Panc1 (cell line): ENCODE measurements around the gene FAT1. TPM values are rescaled to one million over a fixed set of nuclear protein-coding genes. Genes with fewer than 3 reads are reported as not detected.

Experiments used
- ATAC-seq: fragments of 200-7000 bp; cut with Tn5 transposase; 2 replicates; pipeline ENCODE4 v1.9.1; 2020; ENCODE audit warnings: mild to moderate bottlenecking, moderate library complexity
- Bru-seq: library from RNA; stranded (reverse); fragments of 400-500 nt; gene quantifications from one replicate; lab custom pipeline; 2021; lab: Mats Ljungman, UMichigan
- BruChase-seq, 2 experiments: library from RNA; stranded (reverse); fragments of 400-500 nt; gene quantifications; one replicate each; lab custom pipeline; 2021; lab: Mats Ljungman, UMichigan
- BruUV-seq: library from RNA; stranded (reverse); fragments of 400-500 nt; replicated peaks from 2 replicates; lab custom pipeline; 2021; lab: Mats Ljungman, UMichigan
- CTCF ChIA-PET: fragments of 300-600 bp; sonication (Branson Sonifier 250); formaldehyde crosslinking; loops from one replicate; lab custom pipeline; 2022; ENCODE audit warnings: antibody characterized with exemption; lab: Charles Lee
- POLR2A ChIA-PET: fragments of 300-600 bp; sonication (Branson Sonifier 250); formaldehyde crosslinking; loops from one replicate; lab custom pipeline; 2022; ENCODE audit warnings: antibody characterized with exemption; lab: Charles Lee
- DNase-seq: peaks from one replicate; pipeline ENCODE4 v3.0.0-alpha.2; 2010; ENCODE audit warnings: low read depth, low spot score
- H3K27ac ChIP-seq: 2 replicates; pipeline ENCODE4 v1.5.1; 2011; ENCODE audit warnings: mild to moderate bottlenecking, low read length, inconsistent platforms
- H3K27me3 ChIP-seq: fragments of 200-500 bp; sonication (Bioruptor generic); 2 replicates; pipeline ENCODE4 v1.6.0; 2014; ENCODE audit warnings: low read length, inconsistent platforms; ENCODE audit not compliant: control insufficient read depth, insufficient read depth
- H3K36me3 ChIP-seq: fragments of 200-500 bp; sonication (Bioruptor generic); 2 replicates; pipeline ENCODE4 v1.5.1; 2014; ENCODE audit warnings: inconsistent platforms, mild to moderate bottlenecking, low read length, moderate library complexity; ENCODE audit not compliant: control insufficient read depth, insufficient read depth
- H3K4me1 ChIP-seq: 2 replicates; pipeline ENCODE4 v1.5.1; 2011; ENCODE audit warnings: inconsistent platforms, mild to moderate bottlenecking, low read length, moderate library complexity; ENCODE audit not compliant: control insufficient read depth, insufficient read depth
- H3K4me3 ChIP-seq, 2 experiments: 2 replicates each; pipeline ENCODE4 v1.5.1; 2011 to 2012; ENCODE audit warnings: low read depth in 2 of 2, low read length in 2 of 2, mild to moderate bottlenecking in 2 of 2, inconsistent platforms in 1 of 2, moderate library complexity in 1 of 2
- H3K9me3 ChIP-seq: fragments of 200-500 bp; sonication (Bioruptor generic); 2 replicates; pipeline ENCODE4 v1.5.1; 2014; ENCODE audit warnings: low read depth, mild to moderate bottlenecking, inconsistent platforms, low read length, moderate library complexity; ENCODE audit not compliant: control insufficient read depth, insufficient read depth
- CTCF ChIP-seq: fragments of 450-650 bp; IDR thresholded peaks from 2 replicates; pipeline ENCODE4 v1.5.1; 2017; ENCODE audit warnings: mild to moderate bottlenecking
- POLR2AphosphoS5 ChIP-seq: IDR thresholded peaks from 2 replicates; pipeline ENCODE4 v1.6.1; 2012; ENCODE audit warnings: mild to moderate bottlenecking, low read depth, low read length, moderate library complexity
- SIN3A ChIP-seq: IDR thresholded peaks from 2 replicates; pipeline ENCODE4 v1.6.1; 2012; ENCODE audit warnings: low read depth, mild to moderate bottlenecking, low read length, moderate library complexity, borderline replicate concordance; ENCODE audit not compliant: insufficient read depth
- TCF7L2 ChIP-seq: IDR thresholded peaks from 2 replicates; pipeline ENCODE4 v1.6.1; 2011; ENCODE audit warnings: mild to moderate bottlenecking, low read depth, low read length, inconsistent platforms
- in situ Hi-C: cut with HindIII; loops from 2 replicates; pipeline ENCODE4 v1.10.0; 2016; ENCODE audit warnings: low sequenced_read_pairs, low pct_unique_long_range_greater_than_20kb
- intact Hi-C: fragments of 100-400 bp; cut with micrococcal nuclease; formaldehyde crosslinking; loops from one replicate; pipeline ENCODE4 v1.10.0; 2022; ENCODE audit not compliant: unreplicated experiment
- long read RNA-seq: library from polyadenylated mRNA; unstranded; transcript quantifications from one replicate; pipeline ENCODE4 v2.0.0, GENCODE V29; 2021; ENCODE audit not compliant: unreplicated experiment
- polyA plus RNA-seq: library from polyadenylated mRNA; unstranded; fragments of >200 nt; gene quantifications from one replicate; pipeline ENCODE4 v1.2.1, GENCODE V29; 2012; ENCODE audit warnings: missing spikeins; ENCODE audit not compliant: insufficient read length
- total RNA-seq: library from RNA; stranded (reverse); gene quantifications from one replicate; pipeline ENCODE4 v1.2.1, GENCODE V29; 2021; ENCODE audit not compliant: unreplicated experiment
- TF ChIP-seq, protein P1 (sequence below), 2 experiments: IDR thresholded peaks; 2 replicates each; pipeline ENCODE4 v1.6.1; 2011 to 2012; ENCODE audit warnings: low read depth in 2 of 2, control low read depth in 1 of 2, low read length in 1 of 2, mild to moderate bottlenecking in 1 of 2, moderate library complexity in 1 of 2; ENCODE audit not compliant: insufficient read depth in 1 of 2

FAT1 gene, protein sequence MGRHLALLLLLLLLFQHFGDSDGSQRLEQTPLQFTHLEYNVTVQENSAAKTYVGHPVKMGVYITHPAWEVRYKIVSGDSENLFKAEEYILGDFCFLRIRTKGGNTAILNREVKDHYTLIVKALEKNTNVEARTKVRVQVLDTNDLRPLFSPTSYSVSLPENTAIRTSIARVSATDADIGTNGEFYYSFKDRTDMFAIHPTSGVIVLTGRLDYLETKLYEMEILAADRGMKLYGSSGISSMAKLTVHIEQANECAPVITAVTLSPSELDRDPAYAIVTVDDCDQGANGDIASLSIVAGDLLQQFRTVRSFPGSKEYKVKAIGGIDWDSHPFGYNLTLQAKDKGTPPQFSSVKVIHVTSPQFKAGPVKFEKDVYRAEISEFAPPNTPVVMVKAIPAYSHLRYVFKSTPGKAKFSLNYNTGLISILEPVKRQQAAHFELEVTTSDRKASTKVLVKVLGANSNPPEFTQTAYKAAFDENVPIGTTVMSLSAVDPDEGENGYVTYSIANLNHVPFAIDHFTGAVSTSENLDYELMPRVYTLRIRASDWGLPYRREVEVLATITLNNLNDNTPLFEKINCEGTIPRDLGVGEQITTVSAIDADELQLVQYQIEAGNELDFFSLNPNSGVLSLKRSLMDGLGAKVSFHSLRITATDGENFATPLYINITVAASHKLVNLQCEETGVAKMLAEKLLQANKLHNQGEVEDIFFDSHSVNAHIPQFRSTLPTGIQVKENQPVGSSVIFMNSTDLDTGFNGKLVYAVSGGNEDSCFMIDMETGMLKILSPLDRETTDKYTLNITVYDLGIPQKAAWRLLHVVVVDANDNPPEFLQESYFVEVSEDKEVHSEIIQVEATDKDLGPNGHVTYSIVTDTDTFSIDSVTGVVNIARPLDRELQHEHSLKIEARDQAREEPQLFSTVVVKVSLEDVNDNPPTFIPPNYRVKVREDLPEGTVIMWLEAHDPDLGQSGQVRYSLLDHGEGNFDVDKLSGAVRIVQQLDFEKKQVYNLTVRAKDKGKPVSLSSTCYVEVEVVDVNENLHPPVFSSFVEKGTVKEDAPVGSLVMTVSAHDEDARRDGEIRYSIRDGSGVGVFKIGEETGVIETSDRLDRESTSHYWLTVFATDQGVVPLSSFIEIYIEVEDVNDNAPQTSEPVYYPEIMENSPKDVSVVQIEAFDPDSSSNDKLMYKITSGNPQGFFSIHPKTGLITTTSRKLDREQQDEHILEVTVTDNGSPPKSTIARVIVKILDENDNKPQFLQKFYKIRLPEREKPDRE (N-terminal part only)
- total RNA-seq, result 288 TPM
- polyA plus RNA-seq, result 203 TPM
- Bru-seq, nascent RNA, result percentile 97 among the genes with signal in this experiment
- percentile 95 among the genes with signal in this experiment for BruChase-seq, experiment 1, labeled RNA remaining after a 2-hour chase
- percentile 98 among the genes with signal in this experiment for BruChase-seq, experiment 2, labeled RNA remaining after a 6-hour chase
- long read RNA-seq, transcript FAT1-202 (3 exons, 2,224 nt), result major isoform, 7 of 70 reads
- long read RNA-seq, partial matches to known transcripts, result 16 of 70 reads
- long read RNA-seq, other reads (novel, unspliced or antisense), result 43 of 70 reads

DNA sequence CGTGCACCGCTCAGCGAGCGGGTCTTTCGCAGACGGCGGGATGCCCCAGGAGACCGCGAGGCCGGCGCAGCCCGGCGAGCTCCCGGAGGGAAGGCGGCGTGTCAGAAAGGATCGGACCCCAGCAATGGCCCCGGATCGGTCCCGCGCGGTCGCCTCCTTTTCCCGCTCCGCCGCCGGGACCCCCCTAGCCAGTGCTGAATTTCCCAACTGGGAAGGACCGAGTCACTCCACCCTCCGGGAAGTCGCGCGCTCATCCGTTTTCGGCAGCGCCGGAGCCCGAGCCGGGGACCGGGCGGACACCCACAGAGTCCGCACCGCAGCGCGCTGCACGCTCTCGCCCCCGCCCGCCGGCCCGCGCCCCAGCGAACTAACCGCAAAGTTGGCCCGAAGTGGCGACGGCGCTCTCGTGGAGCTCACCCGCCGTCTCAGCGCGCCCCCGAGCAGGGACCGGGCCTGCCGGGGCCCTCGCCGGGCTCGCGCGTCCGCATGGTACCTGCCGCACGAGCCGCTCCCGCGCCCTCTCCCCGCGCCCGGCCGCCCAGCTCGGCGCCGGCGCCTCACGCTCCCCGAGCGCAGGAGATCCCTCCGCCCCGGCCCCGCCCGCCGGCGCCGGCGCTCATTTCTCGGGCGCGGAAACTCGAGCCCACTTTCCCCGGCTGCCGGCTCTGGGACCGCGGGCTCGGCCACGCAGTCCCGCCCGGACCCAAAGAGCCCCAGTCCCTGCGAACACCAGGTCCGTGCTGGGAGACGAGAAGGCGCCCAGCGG lies at the start of gene FAT1:
Gene FAT1 (minus strand): TSS at position 565 of the 766 bp plus-strand sequence. CDS start 14,029 bp downstream, outside the sequence.
- Histone ChIP-seq H3K36me3 (peaks cover 14% of the 10 kb centered on the region; the same call in 1 of the 2 replicates), H3K9me3 (no peaks in the 10 kb centered on the region; the same call in 1 of the 2 replicates), H3K4me1 (peaks cover 22% of the 10 kb centered on the region), H3K27me3 (no peaks in the 10 kb centered on the region), H3K27ac (peak within 1 kb of the TSS; percentile 95), H3K4me3 (peak within 1 kb of the TSS; percentile 88 to 93)
- intact Hi-C loops (loop anchor here (5.0 to 10.0 kb wide), 2 partner anchors 51 to 221 kb away; no protein-coding TSS in a partner anchor), in situ Hi-C loops (no loop called here)
- ChIA-PET POLR2A (interaction anchor here (0.5 to 0.6 kb wide), 4 partner anchors 22 to 309 kb away, joined by 3 to 10 read pairs (median 4); no protein-coding TSS in a partner anchor), CTCF (no interaction called here)
- BruUV-seq, result no TSS peak
- peak; percentile 49 for ATAC-seq
- peak; percentile 51; the same call in 1 of the 2 replicates for TF ChIP-seq POLR2AphosphoS5
- TF ChIP-seq, protein P1, sequence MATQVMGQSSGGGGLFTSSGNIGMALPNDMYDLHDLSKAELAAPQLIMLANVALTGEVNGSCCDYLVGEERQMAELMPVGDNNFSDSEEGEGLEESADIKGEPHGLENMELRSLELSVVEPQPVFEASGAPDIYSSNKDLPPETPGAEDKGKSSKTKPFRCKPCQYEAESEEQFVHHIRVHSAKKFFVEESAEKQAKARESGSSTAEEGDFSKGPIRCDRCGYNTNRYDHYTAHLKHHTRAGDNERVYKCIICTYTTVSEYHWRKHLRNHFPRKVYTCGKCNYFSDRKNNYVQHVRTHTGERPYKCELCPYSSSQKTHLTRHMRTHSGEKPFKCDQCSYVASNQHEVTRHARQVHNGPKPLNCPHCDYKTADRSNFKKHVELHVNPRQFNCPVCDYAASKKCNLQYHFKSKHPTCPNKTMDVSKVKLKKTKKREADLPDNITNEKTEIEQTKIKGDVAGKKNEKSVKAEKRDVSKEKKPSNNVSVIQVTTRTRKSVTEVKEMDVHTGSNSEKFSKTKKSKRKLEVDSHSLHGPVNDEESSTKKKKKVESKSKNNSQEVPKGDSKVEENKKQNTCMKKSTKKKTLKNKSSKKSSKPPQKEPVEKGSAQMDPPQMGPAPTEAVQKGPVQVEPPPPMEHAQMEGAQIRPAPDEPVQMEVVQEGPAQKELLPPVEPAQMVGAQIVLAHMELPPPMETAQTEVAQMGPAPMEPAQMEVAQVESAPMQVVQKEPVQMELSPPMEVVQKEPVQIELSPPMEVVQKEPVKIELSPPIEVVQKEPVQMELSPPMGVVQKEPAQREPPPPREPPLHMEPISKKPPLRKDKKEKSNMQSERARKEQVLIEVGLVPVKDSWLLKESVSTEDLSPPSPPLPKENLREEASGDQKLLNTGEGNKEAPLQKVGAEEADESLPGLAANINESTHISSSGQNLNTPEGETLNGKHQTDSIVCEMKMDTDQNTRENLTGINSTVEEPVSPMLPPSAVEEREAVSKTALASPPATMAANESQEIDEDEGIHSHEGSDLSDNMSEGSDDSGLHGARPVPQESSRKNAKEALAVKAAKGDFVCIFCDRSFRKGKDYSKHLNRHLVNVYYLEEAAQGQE (IDR thresholded peaks at IDR 0.05; ENCODE audit: insufficient read depth in 1 of 2, low read depth in 2 of 2, low read length in 1 of 2), result no peak
- no peak for DNase-seq

DNA sequence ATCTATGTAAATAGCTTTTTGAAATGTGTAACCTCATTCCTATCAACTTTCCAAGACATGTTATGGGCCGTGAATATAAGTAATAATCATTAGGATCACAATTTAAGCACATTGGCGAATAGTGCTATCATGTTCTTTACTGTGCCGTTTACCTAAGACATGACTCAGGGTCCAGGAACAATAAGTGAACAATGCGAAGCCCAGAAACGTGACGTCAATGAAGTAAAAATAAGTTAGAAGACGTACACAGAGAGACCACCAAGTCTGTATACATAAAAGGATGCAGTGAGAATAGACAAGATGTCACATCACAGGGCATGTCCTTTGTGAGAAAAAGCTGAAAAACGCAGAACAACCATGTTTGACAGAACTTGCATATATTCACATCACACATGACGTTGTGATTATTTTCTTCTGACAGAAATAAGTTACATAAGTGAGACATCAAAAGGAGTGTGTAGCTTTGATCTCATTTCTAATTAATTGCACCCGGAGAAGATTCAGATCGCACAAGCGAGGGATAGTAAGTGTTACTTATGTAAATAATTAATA lies 49.4 kb upstream of the FAT1 start:
- ChIA-PET POLR2A (no interaction called here), CTCF (no interaction called here)
- no peaks in the 10 kb centered on the region for H3K27me3 ChIP-seq
- H3K4me1 ChIP-seq, result no peaks in the 10 kb centered on the region; the same call in 1 of the 2 replicates
- no peaks in the 10 kb centered on the region for H3K9me3 ChIP-seq
- in situ Hi-C loops, result no loop called here
- BruUV-seq, result no TSS peak
- no peak overlapping the region for H3K27ac ChIP-seq
- no peak for TF ChIP-seq TCF7L2
- TF ChIP-seq SIN3A, result no peak
- no peak for TF ChIP-seq POLR2AphosphoS5
- no peak for TF ChIP-seq CTCF
- TF ChIP-seq, protein P1 (IDR thresholded peaks at IDR 0.05; ENCODE audit: insufficient read depth in 1 of 2, low read depth in 2 of 2, low read length in 1 of 2), result no peak
- ATAC-seq (no peak), DNase-seq (no peak)
- no peak overlapping the region for H3K4me3 ChIP-seq
- intact Hi-C loops, result no loop called here
- no peaks in the 10 kb centered on the region for H3K36me3 ChIP-seq
